Stimulated activated CD4-positive, alpha-beta T cell treated with anti-CD3 and anti-CD28 coated beads, Interleukin-1b, Interleukin-23, amount 100 ng/mL, for 4 hours (primary cell): Measurements from ENCODE around the gene SHTN1.

Experiments used
- DNase-seq, 2 donors: peaks; one replicate each; pipeline ENCODE4 v3.0.0-alpha.2; 2020; ENCODE audit warnings: low read depth in 2 of 2

SHTN1 gene

DNA sequence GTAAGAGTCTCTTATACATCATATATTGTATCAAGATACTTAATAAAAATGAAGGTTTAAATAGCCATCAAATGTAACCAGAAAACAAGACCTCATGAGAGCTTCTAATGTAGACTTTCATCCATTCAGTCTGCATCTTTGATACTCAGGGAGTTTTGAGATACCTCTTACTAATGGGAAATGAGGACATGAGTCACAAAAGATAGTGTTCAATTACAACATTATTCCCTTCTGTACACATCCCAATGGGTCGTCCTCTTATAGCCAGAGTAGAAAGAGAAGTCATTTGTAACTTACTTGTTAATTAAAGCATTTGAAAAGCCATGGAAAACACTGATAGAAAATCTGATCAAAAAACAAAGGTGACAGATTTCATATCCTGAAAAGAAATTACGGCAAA, 19.4 kb downstream of the SHTN1 start:
- no peak for DNase-seq

DNA sequence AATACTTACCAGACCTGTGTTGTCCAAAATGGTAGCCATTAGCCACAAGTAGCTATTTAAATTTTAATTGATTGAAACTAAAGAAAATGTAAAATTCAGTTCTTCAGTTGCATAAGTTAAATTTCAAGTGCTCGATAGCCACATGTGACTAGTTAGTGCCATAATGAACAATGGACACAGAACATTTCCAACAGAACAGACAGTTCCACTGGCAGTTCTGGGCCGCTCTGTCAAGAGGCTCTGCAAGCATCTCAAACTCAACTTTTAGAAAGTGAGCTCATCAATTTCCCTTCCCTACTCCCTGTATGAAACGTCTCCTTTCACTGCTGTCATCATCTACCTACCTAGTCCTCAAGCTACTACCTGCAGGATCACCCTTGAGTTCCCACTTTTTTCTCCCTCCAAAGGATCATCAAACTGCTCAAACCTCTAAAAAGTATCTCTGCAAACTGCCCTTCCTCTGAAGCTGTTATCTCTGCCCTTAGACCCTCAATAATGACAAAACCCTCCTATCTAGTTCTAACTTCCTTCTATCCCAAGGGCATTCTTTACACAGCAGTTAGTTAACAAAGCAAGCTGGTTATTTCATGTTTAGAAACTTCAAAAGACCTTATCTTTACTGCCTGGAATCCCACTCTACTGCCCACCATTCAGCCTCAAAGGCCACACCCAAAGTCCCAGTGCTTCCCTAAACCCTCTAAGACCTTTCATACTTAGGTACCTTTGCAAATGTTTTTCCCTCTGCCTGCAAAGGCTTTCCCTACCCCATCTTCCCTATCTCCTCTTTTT, 20.6 kb downstream of the SHTN1 start:
- no peak for DNase-seq

DNA sequence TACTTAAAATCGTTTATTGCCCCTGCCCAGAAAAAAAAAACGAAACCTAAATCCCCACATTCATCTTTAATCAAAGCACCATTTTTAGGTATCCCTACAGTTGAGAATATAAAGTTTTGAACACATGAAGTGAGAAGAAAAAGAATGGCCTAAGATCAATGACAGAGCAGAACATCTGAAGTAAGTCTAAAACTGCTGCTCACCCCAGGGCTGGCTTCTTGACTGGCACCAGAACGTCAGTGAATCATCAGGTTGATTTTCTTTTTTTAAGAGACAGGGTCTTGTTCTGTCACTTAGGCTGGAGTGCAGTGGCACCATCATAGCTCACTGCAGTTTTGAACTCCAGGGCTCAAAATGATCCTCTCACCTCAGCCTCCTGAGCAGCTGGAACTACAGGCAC, 24.9 kb downstream of the SHTN1 start:
- no peak for DNase-seq

DNA sequence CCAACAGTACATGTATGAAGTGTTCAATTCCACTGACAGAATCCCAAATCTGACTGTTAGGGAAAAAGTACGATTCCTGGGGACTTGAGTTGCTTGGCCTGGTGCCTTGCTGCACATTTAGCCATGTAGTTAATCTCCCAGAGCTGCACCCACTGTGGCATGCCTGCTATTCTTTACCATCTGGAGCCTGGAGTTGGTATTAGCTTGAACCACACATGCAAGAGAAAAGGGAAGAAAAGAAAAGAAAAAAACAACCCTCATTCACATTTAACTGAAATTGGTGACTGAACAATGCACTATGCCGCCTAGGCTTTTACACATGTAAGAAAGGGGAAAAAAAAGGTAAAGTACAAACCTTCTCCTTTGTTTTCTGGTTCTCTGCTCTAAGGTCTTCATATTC, 26.1 kb downstream of the SHTN1 start:
- DNase-seq = no peak

DNA sequence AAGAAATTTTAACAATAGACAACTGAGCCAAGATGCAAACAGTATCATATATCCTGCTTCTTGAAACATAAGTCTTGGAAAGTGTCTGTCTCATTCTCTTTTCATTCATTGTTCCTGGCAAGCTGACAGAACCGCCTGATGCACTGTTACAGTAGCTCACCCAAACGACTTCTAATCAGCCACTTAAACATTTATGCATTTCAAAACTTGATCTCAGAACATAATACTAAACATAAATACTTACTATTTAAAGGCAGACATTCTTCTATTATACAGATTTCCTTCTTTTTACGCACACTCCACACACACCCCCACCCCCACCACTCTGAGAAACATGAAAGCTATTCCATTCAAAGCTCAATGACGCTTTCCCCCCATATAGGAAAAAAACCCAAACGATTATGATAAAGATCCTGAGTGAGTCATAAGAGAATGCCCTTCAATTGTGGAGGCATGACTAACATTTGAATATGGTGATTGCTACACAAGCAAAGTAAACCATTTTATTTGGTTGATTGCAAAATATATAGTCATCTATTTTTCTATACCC, 30.5 kb downstream of the SHTN1 start:
- no peak for DNase-seq

- DNase-seq = no peak
Observed at GRCh38 chr10:116973946-116974455, 31.0 kb downstream of the SHTN1 start.

DNA sequence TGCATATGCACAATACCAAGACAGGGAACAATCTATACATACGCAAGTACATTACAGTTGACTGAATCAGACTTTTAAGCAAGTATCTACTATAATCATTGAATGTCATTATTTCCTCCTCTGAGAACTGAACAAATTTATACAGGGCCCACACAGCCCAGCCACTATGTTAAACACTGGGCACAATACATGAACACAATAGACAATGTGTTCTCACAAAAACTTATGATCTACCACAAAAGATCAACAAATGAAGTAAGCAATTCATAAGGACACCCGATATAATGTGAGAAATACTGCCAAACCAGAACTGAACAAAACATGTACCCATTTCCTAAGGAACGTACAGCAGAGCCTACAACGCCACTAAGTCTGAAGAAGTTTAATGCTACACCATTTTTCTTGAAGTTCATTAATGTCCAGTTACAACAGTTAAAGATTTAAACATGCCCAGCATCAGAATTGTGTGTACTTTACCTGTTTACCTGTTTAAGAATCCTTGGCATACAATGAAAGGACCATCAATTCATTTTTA, 31.5 kb downstream of the SHTN1 start:
- no peak for DNase-seq

DNA sequence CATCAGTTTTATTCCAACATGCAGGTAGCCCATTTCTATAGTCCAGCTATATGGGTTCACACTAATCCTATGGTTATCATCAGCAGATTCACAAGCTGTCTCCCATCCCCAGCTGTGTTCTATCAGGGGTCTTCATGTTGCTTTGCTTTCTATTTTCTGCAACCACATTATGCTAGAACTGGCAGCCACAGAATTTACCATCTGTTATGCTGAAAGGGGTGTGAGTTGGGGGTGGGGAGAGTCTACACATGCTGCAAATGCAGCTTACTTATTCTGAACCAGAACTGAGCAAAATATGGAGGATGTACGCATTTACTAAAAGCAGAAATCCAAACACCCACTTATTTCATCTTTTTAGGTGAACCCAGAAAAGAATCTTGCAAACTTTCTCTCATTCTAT, 32.9 kb downstream of the SHTN1 start:
- DNase-seq = no peak

- DNase-seq = no peak
Observed at GRCh38 chr10:116970050-116970449, 34.9 kb downstream of the SHTN1 start.

- no peak for DNase-seq
Observed at GRCh38 chr10:116968331-116968730, 36.7 kb downstream of the SHTN1 start.

DNA sequence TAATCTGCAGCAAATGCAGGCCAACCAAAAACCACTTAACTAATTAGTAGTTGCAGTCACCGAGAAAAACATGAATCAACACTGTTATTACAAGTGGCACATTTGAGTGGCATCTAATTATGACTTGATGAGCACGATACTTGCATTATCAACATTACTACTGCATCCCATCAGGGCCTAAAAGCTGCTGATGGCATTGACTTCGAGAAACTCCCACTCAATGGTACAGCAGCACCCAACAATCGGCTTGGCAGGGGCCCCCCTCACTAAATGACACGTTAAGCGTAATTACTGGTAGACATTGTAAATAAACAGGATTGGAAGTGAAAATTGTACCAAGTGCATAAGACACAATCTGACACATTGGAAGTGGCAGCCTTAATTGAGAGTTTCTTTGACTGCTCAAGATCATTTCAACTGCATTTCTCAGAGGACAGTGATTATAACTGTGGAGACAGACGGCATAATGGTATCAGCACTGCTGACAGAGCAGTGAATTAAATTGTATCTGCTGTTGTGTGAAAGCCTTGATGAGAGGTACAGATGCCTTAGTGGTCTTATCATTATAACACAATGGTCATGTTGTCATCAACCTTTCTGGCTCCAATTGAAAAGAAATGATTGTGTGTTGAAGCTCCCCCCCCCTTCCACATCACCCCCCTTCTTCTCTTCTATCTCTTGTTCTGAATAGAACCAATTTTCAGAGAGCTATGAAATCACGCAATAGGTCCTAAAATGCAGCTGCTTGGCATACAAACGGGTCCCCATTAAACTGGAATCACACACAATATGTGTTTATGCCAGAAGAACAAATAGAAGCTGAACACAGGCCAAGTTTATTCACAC, 43.4 kb downstream of the SHTN1 start:
- no peak for DNase-seq

GRCh38 chr10:116960066-116960776, 44.8 kb downstream of the SHTN1 start:
- no peak for DNase-seq

GRCh38 chr10:116952729-116953128, 52.3 kb downstream of the SHTN1 start:
- DNase-seq = no peak

DNA sequence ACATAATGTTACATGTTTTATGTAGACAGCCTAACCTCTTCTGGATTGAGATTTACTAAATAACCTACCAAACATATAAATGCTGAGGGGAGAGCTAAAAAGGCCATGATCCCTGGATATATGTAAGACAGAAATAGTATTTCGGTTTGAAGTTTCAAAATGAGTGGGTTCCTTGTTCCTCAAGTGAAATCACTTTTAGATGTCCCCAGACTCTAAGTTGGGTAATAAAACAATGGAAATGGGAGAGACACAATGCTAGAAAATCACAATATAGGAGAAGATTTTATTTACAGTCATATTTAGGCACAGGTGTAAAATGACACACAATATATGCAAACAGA, 56.5 kb downstream of the SHTN1 start:
- no peak for DNase-seq

DNA sequence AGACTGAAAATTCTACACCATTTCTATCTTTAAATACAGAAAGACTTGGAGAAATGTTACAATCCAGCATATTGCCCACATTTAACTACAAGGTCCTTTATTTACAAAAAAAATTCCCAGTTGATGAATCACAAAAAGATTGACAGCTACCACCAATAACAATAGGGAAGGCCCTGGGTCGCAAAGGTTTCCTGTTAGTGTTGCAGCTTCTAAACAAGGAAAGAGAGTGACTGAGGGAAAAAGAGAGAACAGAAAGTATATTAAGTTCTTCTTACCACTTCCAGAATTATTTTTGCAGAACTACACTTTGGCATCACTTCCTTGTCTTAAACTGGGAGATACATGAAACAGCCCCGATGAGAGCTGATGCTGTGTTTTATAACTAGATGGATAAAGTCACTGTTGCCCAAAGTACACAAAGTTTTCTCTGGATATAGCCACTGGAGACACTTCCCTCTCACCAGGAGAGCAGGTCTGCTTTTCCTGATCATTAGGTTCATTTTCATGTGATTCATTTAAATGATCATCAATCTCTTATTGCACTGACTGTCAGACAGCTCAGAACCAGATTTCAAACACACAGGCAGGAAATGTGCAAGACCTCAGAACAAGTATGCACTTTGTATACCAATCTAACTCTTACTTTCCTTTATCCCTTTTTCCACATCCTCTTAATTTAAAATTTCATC, 57.0 kb downstream of the SHTN1 start:
- DNase-seq = no peak

DNA sequence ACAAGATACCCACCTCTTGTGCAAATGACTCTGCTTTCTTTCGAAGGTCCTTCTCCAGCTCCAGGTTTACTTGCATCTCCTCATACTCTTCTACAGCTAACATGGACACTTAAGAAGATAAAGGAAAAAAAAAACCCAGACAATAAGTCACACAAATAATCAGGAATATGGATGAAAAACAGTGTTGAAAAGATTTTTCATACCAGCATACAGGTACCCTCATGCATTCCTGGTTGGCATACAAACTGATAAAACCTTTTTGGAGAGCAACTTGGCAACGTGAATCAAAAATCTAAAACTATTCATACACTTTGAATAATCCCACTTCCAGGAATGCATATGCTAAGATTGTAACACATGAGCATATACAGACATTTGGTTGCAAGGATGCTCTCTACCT, 60.1 kb downstream of the SHTN1 start:
- no peak for DNase-seq

GRCh38 chr10:116931806-116932205, 73.2 kb downstream of the SHTN1 start:
- no peak for DNase-seq

GRCh38 chr10:116926426-116926825, 78.6 kb downstream of the SHTN1 start:
- DNase-seq = no peak

GRCh38 chr10:116925056-116925455, 79.9 kb downstream of the SHTN1 start:
- DNase-seq = no peak

DNA sequence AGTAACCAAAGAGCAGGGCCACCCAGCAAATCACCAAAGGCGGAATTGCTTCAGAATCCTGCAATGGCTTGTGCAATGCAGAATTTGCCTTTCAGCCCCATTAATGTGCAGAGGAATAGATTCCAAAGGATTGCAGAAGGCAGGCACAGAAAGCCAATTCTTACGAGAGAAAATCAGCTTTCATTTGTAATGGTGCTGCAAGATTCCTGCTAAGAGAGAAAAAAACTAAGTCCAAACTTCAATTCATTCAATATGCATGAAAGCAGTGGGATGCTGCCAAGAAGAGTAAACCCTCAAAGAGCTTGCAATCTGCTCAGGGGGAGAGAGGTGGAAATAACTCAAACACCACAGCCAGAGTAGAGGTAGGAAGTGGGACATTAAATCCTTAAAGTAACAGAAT, 85.3 kb downstream of the SHTN1 start:
- no peak for DNase-seq

DNA sequence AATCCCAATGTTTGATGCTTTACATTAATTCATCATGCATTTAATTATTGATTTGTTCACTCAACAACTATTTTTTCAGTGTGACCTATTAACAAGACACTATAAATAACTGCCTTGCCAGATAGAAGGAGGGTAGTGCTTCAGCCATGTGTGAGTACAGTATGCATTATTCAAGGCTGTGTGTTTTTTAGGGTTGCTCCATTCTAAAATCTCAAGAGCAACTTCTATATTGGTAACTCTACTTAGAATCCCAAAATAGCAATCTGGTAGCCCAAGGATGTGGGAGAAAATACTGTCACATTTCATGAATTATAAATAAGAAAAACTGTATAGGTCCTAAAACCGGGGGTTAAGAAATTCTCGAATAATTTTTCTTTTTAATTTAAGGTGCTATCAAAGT, 85.8 kb downstream of the SHTN1 start:
- DNase-seq = no peak
